ENCODE measurements around the gene EDEM3.
"Not testable (repeated sequence)": the region's sequence is repeated elsewhere in the genome, so short reads cannot be mapped to it uniquely, and the experiment has no call there.

Gene EDEM3

DNA sequence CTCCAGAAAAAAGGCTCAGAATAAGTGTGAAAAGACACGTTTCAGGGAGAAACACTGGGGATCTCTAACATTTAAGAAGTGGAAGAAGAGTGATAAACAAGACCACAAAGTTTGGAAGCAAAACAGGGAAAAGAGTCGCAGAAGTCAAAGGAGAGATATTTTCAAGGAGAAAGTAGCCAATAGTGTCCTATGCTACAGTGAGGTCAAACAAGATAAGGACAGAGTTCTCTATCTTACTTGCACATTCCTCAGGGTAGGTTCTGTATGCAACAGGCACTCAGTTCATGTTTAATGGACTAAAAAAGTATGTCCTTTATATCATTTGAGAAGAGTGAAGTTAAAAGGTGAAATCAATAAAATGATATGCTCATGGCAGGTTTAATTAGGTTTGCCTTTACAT is 13.8 kb upstream of the EDEM3 start:
- no peak for DNase-seq
- H3K9me3 ChIP-seq (ENCODE audit: severe bottlenecking): no peaks in the 10 kb centered on the region
- H3K36me3 ChIP-seq: no peaks in the 10 kb centered on the region
- no peaks in the 10 kb centered on the region for H3K27me3 ChIP-seq (ENCODE audit: insufficient read depth, low read depth, severe bottlenecking)
- H3K27ac ChIP-seq: no peak overlapping the region
- no peak for TF ChIP-seq CTCF (IDR thresholded peaks at IDR 0.05; ENCODE audit: low read depth, low read length)
- no peak overlapping the region for H3K4me3 ChIP-seq (ENCODE audit: low read depth, low read length)

GRCh38 chr1:184767591-184767990 is 12.9 kb upstream of the EDEM3 start:
- no peak overlapping the region for H3K4me3 ChIP-seq (ENCODE audit: low read depth, low read length)
- DNase-seq: no peak
- no peaks in the 10 kb centered on the region for H3K27me3 ChIP-seq (ENCODE audit: insufficient read depth, low read depth, severe bottlenecking)
- TF ChIP-seq CTCF (IDR thresholded peaks at IDR 0.05; ENCODE audit: low read depth, low read length): no peak
- no peaks in the 10 kb centered on the region for H3K36me3 ChIP-seq
- H3K9me3 ChIP-seq (ENCODE audit: severe bottlenecking): no peaks in the 10 kb centered on the region
- H3K27ac ChIP-seq: no peak overlapping the region

GRCh38 chr1:184764483-184764882 is 9.8 kb upstream of the EDEM3 start:
- H3K27me3 ChIP-seq (ENCODE audit: insufficient read depth, low read depth, severe bottlenecking): no peaks in the 10 kb centered on the region
- H3K9me3 ChIP-seq (ENCODE audit: severe bottlenecking): no peaks in the 10 kb centered on the region

DNA sequence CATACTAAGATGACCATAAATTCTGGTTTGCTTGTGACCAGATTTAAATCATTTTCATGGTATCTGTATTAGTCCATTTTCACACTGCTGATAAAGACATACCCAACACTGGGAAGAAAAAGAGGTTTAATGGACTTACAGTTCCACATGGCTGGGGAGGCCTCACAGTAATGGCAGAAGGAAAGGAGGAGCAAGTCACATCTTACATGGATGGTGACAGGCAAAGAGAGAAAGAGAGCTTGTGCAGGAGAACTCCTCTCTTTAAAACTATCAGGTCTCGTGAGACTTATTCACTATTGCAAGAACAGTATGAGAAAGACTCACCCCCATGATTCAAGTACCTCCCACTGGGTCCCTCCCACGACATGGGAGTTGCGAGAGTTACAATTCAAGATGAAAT is 8.9 kb upstream of the EDEM3 start:
- H3K4me3 ChIP-seq (ENCODE audit: low read depth, low read length); H3K36me3 ChIP-seq; H3K27ac ChIP-seq; DNase-seq; H3K9me3 ChIP-seq (ENCODE audit: severe bottlenecking); H3K27me3 ChIP-seq (ENCODE audit: insufficient read depth, low read depth, severe bottlenecking): not testable (repeated sequence)

More at GRCh38 chr1:184764483-184764882, 9.8 kb upstream of the EDEM3 start:
- H3K36me3 ChIP-seq: no peaks in the 10 kb centered on the region
- no peak for TF ChIP-seq CTCF (IDR thresholded peaks at IDR 0.05; ENCODE audit: low read depth, low read length)
- no peak for DNase-seq
- no peak overlapping the region for H3K27ac ChIP-seq
- no peak overlapping the region for H3K4me3 ChIP-seq (ENCODE audit: low read depth, low read length)

DNA sequence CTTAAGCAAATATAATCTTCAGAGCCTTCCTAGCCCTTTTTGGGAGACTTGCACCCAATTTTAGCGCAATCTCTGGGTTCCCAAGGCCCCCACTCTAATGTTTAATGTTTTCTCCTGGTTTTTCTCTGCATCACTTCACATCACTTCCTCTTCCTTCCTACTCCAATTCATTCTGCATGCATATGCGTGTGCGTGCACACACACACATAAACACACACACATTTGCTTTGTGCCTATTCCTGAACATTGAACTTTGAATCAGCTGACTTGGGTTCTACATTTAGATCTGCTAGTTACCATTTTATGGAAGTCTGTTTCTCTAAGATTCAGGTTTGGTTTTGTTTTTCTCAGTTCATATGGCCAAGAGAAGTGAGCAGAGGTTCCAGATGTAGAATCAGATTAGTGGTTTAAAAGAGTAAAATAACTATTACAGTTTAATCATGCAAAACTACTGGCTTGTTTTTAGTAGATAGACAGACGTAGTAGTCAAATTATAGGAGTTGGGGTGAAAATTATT is 7.4 kb upstream of the EDEM3 start:
- Histone ChIP-seq H3K4me3 (ENCODE audit: low read depth, low read length) (no peak overlapping the region), H3K36me3 (no peaks in the 10 kb centered on the region), H3K27ac (no peak overlapping the region), H3K9me3 (ENCODE audit: severe bottlenecking) (no peaks in the 10 kb centered on the region), H3K27me3 (ENCODE audit: insufficient read depth, low read depth, severe bottlenecking) (no peaks in the 10 kb centered on the region)
- TF ChIP-seq CTCF (IDR thresholded peaks at IDR 0.05; ENCODE audit: low read depth, low read length): no peak
- DNase-seq: no peak

DNA sequence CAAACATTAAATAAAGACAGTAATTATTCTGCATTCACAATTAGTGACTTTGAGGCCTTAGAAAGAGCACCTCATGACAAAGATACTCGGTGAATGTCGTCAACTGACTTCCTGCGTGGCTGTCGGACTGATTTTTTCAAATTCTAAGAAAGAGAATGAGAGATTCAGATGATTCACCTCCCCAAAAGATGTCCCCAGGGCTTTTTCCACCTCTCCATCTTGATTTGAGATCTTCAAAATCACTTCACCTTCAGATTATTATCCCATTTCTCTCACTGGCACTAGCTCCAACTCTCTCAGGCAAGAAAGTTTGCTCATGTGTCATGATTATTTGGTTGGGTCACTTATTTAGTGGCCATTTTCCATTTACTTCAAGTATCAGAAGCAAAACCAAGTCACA is 5.0 kb upstream of the EDEM3 start:
- Histone ChIP-seq H3K4me3 (ENCODE audit: low read depth, low read length) (no peak overlapping the region), H3K36me3 (no peaks in the 10 kb centered on the region), H3K27me3 (ENCODE audit: insufficient read depth, low read depth, severe bottlenecking) (no peaks in the 10 kb centered on the region), H3K9me3 (ENCODE audit: severe bottlenecking) (no peaks in the 10 kb centered on the region), H3K27ac (no peak overlapping the region)
- DNase-seq: no peak
- no peak for TF ChIP-seq CTCF (IDR thresholded peaks at IDR 0.05; ENCODE audit: low read depth, low read length)
